Colonic mucosa (tissue), 4 donors: ENCODE data around the gene HDAC4. TPM values are rescaled to one million over a fixed set of nuclear protein-coding genes. Genes with fewer than 3 reads are reported as not detected.
A peak's percentile ranks its signal among the peaks of the same experiment; 100 is the strongest.

ENCODE experiments used
- DNase-seq: peaks from one replicate; pipeline ENCODE4 v3.0.0-alpha.2; 2020
- H3K27ac ChIP-seq: fragments of 200-600 bp; one replicate; pipeline ENCODE4 v1.8.0; 2021
- H3K27me3 ChIP-seq: fragments of 200-600 bp; one replicate; pipeline ENCODE4 v1.8.0; 2021
- H3K36me3 ChIP-seq: fragments of 200-600 bp; one replicate; pipeline ENCODE4 v1.8.0; 2021
- H3K4me1 ChIP-seq: fragments of 200-600 bp; one replicate; pipeline ENCODE4 v1.8.0; 2021; ENCODE audit warnings: mild to moderate bottlenecking
- H3K4me3 ChIP-seq: fragments of 200-600 bp; one replicate; pipeline ENCODE4 v1.8.0; 2021
- H3K9ac ChIP-seq, 2 donors: one replicate each; pipeline ENCODE4 v1.7.0; 2013; ENCODE audit warnings: control low read depth in 2 of 2, low read depth in 2 of 2, low read length in 2 of 2
- H3K9me3 ChIP-seq: fragments of 200-600 bp; one replicate; pipeline ENCODE4 v1.8.0; 2021
- CTCF ChIP-seq: fragments of 200-600 bp; IDR thresholded peaks from one replicate; pipeline ENCODE4 v1.8.0; 2022; ENCODE audit warnings: antibody characterized with exemption, mild to moderate bottlenecking
- intact Hi-C: fragments of 100-400 bp; cut with DNase I; formaldehyde crosslinking; loops from one replicate; pipeline ENCODE4 v1.14.1; 2022
- total RNA-seq, 2 donors: library from RNA; stranded (reverse); fragmentation: NEBNext Ultra II Directional in 1 of 2; extraction: Animal tissue kit (Norgen Biotek cat#: 25700) in 1 of 2; gene quantifications; one replicate each; pipeline ENCODE4 v1.2.1, GENCODE V29; 2021
- donor health status: healthy.
- donor health status: DM: no; HTN: no; CAD: no.
- donor health status: DM: no; HTN: no; CAD: no.

Gene HDAC4
- total RNA-seq, 2 donors from 2014 or later: 35.3 to 46.8 TPM

- Histone ChIP-seq H3K27me3 (no peaks in the 10 kb centered on the region), H3K36me3 (no peaks in the 10 kb centered on the region), H3K27ac (no peak overlapping the region), H3K9ac (no peak overlapping the region), H3K9me3 (no peaks in the 10 kb centered on the region), H3K4me1 (no peaks in the 10 kb centered on the region), H3K4me3 (no peak overlapping the region)
- DNase-seq: no peak
- no peak for TF ChIP-seq CTCF
- intact Hi-C loops: no loop called here
These were observed 70.0 kb downstream of the HDAC4 start for GRCh38 chr2:239330836-239331235.

- Histone ChIP-seq H3K9me3 (no peaks in the 10 kb centered on the region), H3K4me3 (no peak overlapping the region), H3K27ac (no peak overlapping the region), H3K27me3 (no peaks in the 10 kb centered on the region), H3K4me1 (no peaks in the 10 kb centered on the region), H3K36me3 (no peaks in the 10 kb centered on the region), H3K9ac (no peak overlapping the region)
- intact Hi-C loops: no loop called here
- no peak for DNase-seq
- TF ChIP-seq CTCF: no peak
These were observed 70.7 kb downstream of the HDAC4 start for GRCh38 chr2:239329972-239330572.

GRCh38 chr2:239329284-239329971 lies 71.4 kb downstream of the HDAC4 start:
- no peak for DNase-seq
- TF ChIP-seq CTCF: no peak
- Histone ChIP-seq H3K27me3 (no peaks in the 10 kb centered on the region), H3K36me3 (no peaks in the 10 kb centered on the region), H3K4me1 (no peaks in the 10 kb centered on the region), H3K9me3 (no peaks in the 10 kb centered on the region), H3K4me3 (no peak overlapping the region), H3K27ac (peak overlapping the region; percentile 13), H3K9ac (peak overlapping the region; percentile 18 to 53)
- intact Hi-C loops: no loop called here

GRCh38 chr2:239328351-239329191 lies 72.2 kb downstream of the HDAC4 start:
- Histone ChIP-seq H3K27ac (peak overlapping the region; percentile 41), H3K9me3 (no peaks in the 10 kb centered on the region), H3K4me3 (no peak overlapping the region), H3K9ac (peak overlapping the region in 1 of 2 donors; percentile 53), H3K36me3 (no peaks in the 10 kb centered on the region), H3K27me3 (no peaks in the 10 kb centered on the region), H3K4me1 (no peaks in the 10 kb centered on the region)
- DNase-seq: no peak
- intact Hi-C loops: no loop called here
- TF ChIP-seq CTCF: no peak

- Histone ChIP-seq H3K4me3 (no peak overlapping the region), H3K9ac (peak overlapping the region in 1 of 2 donors; percentile 15), H3K27me3 (no peaks in the 10 kb centered on the region), H3K36me3 (no peaks in the 10 kb centered on the region), H3K9me3 (no peaks in the 10 kb centered on the region), H3K4me1 (peaks cover 4% of the 10 kb centered on the region), H3K27ac (peak overlapping the region; percentile 45)
- DNase-seq: no peak
- intact Hi-C loops: no loop called here
- TF ChIP-seq CTCF: no peak
These were observed 73.1 kb downstream of the HDAC4 start for GRCh38 chr2:239327536-239328350.
